ENCODE results near the gene ARHGAP33. TPM values are rescaled to one million over a fixed set of nuclear protein-coding genes. Genes with fewer than 3 reads are reported as not detected.
A peak's percentile ranks its signal among the peaks of the same experiment; 100 is the strongest.

Gene ARHGAP33
- total and polyA plus RNA-seq, 2 of the 8 experiments (the other 6 are each of a cell fraction or from before 2014, with no cell fraction given), result 6.5 to 25.2 TPM

GRCh38 chr19:35742121-35742724 is 33.1 kb upstream of the ARHGAP33 start, which contains the start of gene IGFLR1:
TSS of gene IGFLR1 (minus strand) at chr19:35742452. CDS start at chr19:35741180, 1,272 bp downstream.
- no peak for FAIRE-seq
- Histone ChIP-seq H3K79me1 (ENCODE audit: low read depth, low read length) (no peaks in the 10 kb centered on the region; the same call in none of the 2 replicates), H4K5ac (ENCODE audit: insufficient read length, low read depth, low read length) (no peak within 1 kb of the TSS), H3K18ac (ENCODE audit: extremely low read depth, low read length) (no peak within 1 kb of the TSS), H3K4me1 (replicated peaks in 1 of 4; ENCODE audit: control insufficient read depth in 3 of 4, insufficient read depth in 4 of 4, low read length in 3 of 4) (peaks cover 0 to 6% (median 3%) of the 10 kb centered on the region in 4 experiments; a peak in 3 of 7 replicates), H3K4me2 (ENCODE audit: insufficient read depth in 1 of 2, low read depth in 2 of 2, low read length in 2 of 2) (peak within 1 kb of the TSS; percentile 70 to 78), H2BK5ac (ENCODE audit: low read depth, low read length) (no peak within 1 kb of the TSS), H2AFZ (ENCODE audit: low read length) (no peak within 1 kb of the TSS), H2BK120ac (replicated peaks; ENCODE audit: low read depth, low read length) (no peak within 1 kb of the TSS), H3K27me3 (replicated peaks in 1 of 4; ENCODE audit: control insufficient read depth in 3 of 4, extremely low read depth in 1 of 4, insufficient read depth in 3 of 4, low read length in 3 of 4) (no peaks in the 10 kb centered on the region), H2BK15ac (ENCODE audit: low read length) (peak within 1 kb of the TSS; percentile 72; the same call in 1 of the 2 replicates), H3K56ac (replicated peaks; ENCODE audit: insufficient read length, low read depth, low read length) (no peak within 1 kb of the TSS), H3K79me2 (ENCODE audit: control insufficient read depth in 1 of 2, insufficient read depth in 2 of 2, low read length in 2 of 2) (peaks cover 0 to 7% of the 10 kb centered on the region in 2 experiments; a peak in 1 of 4 replicates), H3K14ac (ENCODE audit: insufficient read length) (no peak within 1 kb of the TSS), H4K91ac (replicated peaks; ENCODE audit: insufficient read length, low read length) (peak within 1 kb of the TSS; percentile 79), H3K36me3 (ENCODE audit: control insufficient read depth in 2 of 4, insufficient read depth in 4 of 4, low read length in 3 of 4) (peaks cover 6 to 15% (median 9%) of the 10 kb centered on the region in 4 experiments; a peak in 5 of 8 replicates), H4K8ac (ENCODE audit: extremely low read depth, insufficient read depth, low read length) (0 out of 2 replicates have a peak within 1 kb of the TSS, but pooled peaks have one; percentile 39), H2BK12ac (ENCODE audit: low read depth, low read length) (peak within 1 kb of the TSS; percentile 60; the same call in 1 of the 2 replicates), H3K23me2 (ENCODE audit: low read depth, low read length) (peaks cover 17% of the 10 kb centered on the region; the same call in 1 of the 2 replicates), H3K9ac (replicated peaks in 1 of 4; ENCODE audit: extremely low read depth in 1 of 4, low read depth in 3 of 4, low read length in 3 of 4) (peak within 1 kb of the TSS in 2 of 4 experiments; percentile 1; a peak in 2 of 7 replicates), H4K20me1 (replicated peaks in 1 of 2; ENCODE audit: control insufficient read depth in 1 of 2, insufficient read depth in 2 of 2, low read length in 2 of 2) (peaks cover 0 to 9% of the 10 kb centered on the region in 2 experiments), H2BK20ac (ENCODE audit: low read length) (no peak within 1 kb of the TSS), H3K4ac (replicated peaks; ENCODE audit: insufficient read length, low read depth, low read length) (peak within 1 kb of the TSS; percentile 37), H3K23ac (ENCODE audit: insufficient read length) (no peak within 1 kb of the TSS), H3K27ac (ENCODE audit: low read depth, low read length) (no peak within 1 kb of the TSS), H3K9me3 (ENCODE audit: insufficient read depth in 2 of 2, low read depth in 1 of 2, low read length in 1 of 2) (no peaks in the 10 kb centered on the region), H3K4me3 (ENCODE audit: extremely low read depth in 1 of 4, insufficient read depth in 2 of 4, low read depth in 3 of 4, low read length in 4 of 4) (peak within 1 kb of the TSS; percentile 10 to 86 (median 54); a peak in 5 of 8 replicates), H2AK5ac (ENCODE audit: low read depth, low read length) (peak within 1 kb of the TSS; percentile 39; the same call in 1 of the 2 replicates)
- DNase-seq (ENCODE audit: low read depth in 1 of 2, low spot score in 2 of 2), result no peak
- 91% methylated on average over 9 of the region's 9 CpGs; no CpG with 5 or more reads in 1 of the 2 experiments for WGBS, 2 experiments (ENCODE audit: extremely low coverage in 1 of 2, insufficient coverage in 1 of 2, insufficient read length in 1 of 2, insufficient replicate concordance in 2 of 2, low coverage in 1 of 2, low lambda C conversion rate in 2 of 2, missing lambda C conversion rate in 1 of 2)
- TF ChIP-seq EZH2 (IDR thresholded peaks at IDR 0.05; ENCODE audit: low read depth, low read length, severe bottlenecking) (no peak), BCL11A (IDR thresholded peaks at IDR 0.05; ENCODE audit: low read depth in 2 of 2, low read length in 2 of 2) (no peak), POLR2A (IDR thresholded peaks at IDR 0.05; ENCODE audit: control extremely low read depth in 1 of 2, low read depth in 2 of 2, low read length in 2 of 2) (no peak), SP2 (IDR thresholded peaks at IDR 0.05; ENCODE audit: low read length) (no peak), SUZ12 (IDR thresholded peaks at IDR 0.05; ENCODE audit: low read length) (no peak)
- ChIA-PET POLR2A (ENCODE audit: partially characterized antibody) (interaction anchor here (0.7 to 1.1 kb wide), 2 partner anchors 24 to 51 kb away, joined by 3 to 5 read pairs; no protein-coding TSS in a partner anchor), CTCF (ENCODE audit: partially characterized antibody) (interaction anchor here (0.6 to 8.9 kb wide), 5 partner anchors 10 to 76 kb away, joined by 3 to 80 read pairs (median 4); no protein-coding TSS in a partner anchor)
